Endodermal cell (in vitro differentiated cells): ENCODE measurements around the gene RNU4-1. TPM values are rescaled to one million over a fixed set of nuclear protein-coding genes. Genes with fewer than 3 reads are reported as not detected.
A peak's percentile ranks its signal among the peaks of the same experiment; 100 is the strongest.

Experiments used
- DNase-seq: peaks from one replicate; pipeline ENCODE4 v3.0.0-alpha.2; 2017
- H3K27ac ChIP-seq: 2 replicates; pipeline ENCODE4 v1.5.1; 2013; ENCODE audit warnings: mild to moderate bottlenecking, low read depth, low read length, moderate library complexity
- H3K27me3 ChIP-seq: 2 replicates; pipeline ENCODE4 v1.6.1; 2013; ENCODE audit warnings: mild to moderate bottlenecking, low read length, moderate library complexity; ENCODE audit not compliant: insufficient read depth, control insufficient read depth, poor library complexity, severe bottlenecking
- H3K36me3 ChIP-seq: 2 replicates; pipeline ENCODE4 v1.7.0; 2013; ENCODE audit warnings: mild to moderate bottlenecking, low read length, moderate library complexity; ENCODE audit not compliant: control insufficient read depth, insufficient read depth
- H3K4me1 ChIP-seq: one replicate; pipeline ENCODE4 v1.7.0; 2013; ENCODE audit warnings: low read length; ENCODE audit not compliant: control insufficient read depth, insufficient read depth
- H3K4me3 ChIP-seq: 2 replicates; pipeline ENCODE4 v1.5.1; 2013; ENCODE audit warnings: mild to moderate bottlenecking, low read length, moderate library complexity
- H3K9ac ChIP-seq: 2 replicates; pipeline ENCODE4 v1.6.1; 2013; ENCODE audit warnings: mild to moderate bottlenecking, low read length, moderate library complexity; ENCODE audit not compliant: poor library complexity, severe bottlenecking; ENCODE audit errors: extremely low read depth
- H3K9me3 ChIP-seq: 2 replicates; pipeline ENCODE4 v1.6.1; 2013; ENCODE audit warnings: mild to moderate bottlenecking, low read length, moderate library complexity; ENCODE audit not compliant: control insufficient read depth
- H3K27ac Mint-ChIP-seq: 2 replicates; pipeline ENCODE4 v1.8.0; 2020; ENCODE audit warnings: mixed read lengths
- H3K27me3 Mint-ChIP-seq: 2 replicates; pipeline ENCODE4 v1.8.0; 2021; ENCODE audit warnings: mild to moderate bottlenecking, mixed read lengths; ENCODE audit not compliant: insufficient read depth
- H3K36me3 Mint-ChIP-seq: 2 replicates; pipeline ENCODE4 v1.8.0; 2020; ENCODE audit warnings: low read depth, mixed read lengths
- H3K4me1 Mint-ChIP-seq: 2 replicates; pipeline ENCODE4 v1.8.0; 2020; ENCODE audit warnings: mixed read lengths
- H3K4me3 Mint-ChIP-seq: 2 replicates; pipeline ENCODE4 v1.8.0; 2020; ENCODE audit warnings: mild to moderate bottlenecking, moderate library complexity, mixed read lengths
- H3K9me3 Mint-ChIP-seq: 2 replicates; pipeline ENCODE4 v1.8.0; 2020; ENCODE audit warnings: mild to moderate bottlenecking, mixed read lengths
- WGBS, 2 experiments: methylation state at CpG; one replicate each; pipeline versions ENCODE4 v1.1.5 to v1.1.7; 2013; ENCODE audit warnings: missing lambda C conversion rate in 2 of 2, mixed read lengths in 1 of 2; ENCODE audit not compliant: insufficient coverage in 1 of 2, insufficient read length in 1 of 2; 5-methylcytosine and 5-hydroxymethylcytosine counted together
- total RNA-seq, 2 donors: library from RNA; stranded (reverse); fragmentation: NEBNext Ultra II Directional in 1 of 2; extraction: Animal tissue kit (Norgen Biotek cat#: 25700) in 1 of 2; gene quantifications; 2 replicates in 1 of 2; 3 replicates in 1 of 2; pipeline ENCODE4 v1.2.1, GENCODE V29; 2021
- TF ChIP-seq, protein P1 (sequence below): fragments of 200-600 bp; sonication (generic); conservative IDR thresholded peaks from 2 replicates; pipeline ENCODE4 v1.5.0; 2021; ENCODE audit warnings: antibody characterized with exemption, mild to moderate bottlenecking

The RNU4-1 gene
- total RNA-seq, 2 donors from 2014 or later: 4,032 to 4,837 TPM

- H3K9me3 Mint-ChIP-seq: no peaks in the 10 kb centered on the region
- Histone ChIP-seq H3K9me3 (no peaks in the 10 kb centered on the region), H3K9ac (peak overlapping the region; percentile 93), H3K4me1 (peaks cover 2% of the 10 kb centered on the region), H3K27me3 (no peaks in the 10 kb centered on the region), H3K4me3 (peak overlapping the region; percentile 49), H3K36me3 (no peaks in the 10 kb centered on the region), H3K27ac (peak overlapping the region; percentile 100)
- peaks cover 3% of the 10 kb centered on the region for H3K4me1 Mint-ChIP-seq
- DNase-seq: peak; percentile 86
- TF ChIP-seq, protein P1, sequence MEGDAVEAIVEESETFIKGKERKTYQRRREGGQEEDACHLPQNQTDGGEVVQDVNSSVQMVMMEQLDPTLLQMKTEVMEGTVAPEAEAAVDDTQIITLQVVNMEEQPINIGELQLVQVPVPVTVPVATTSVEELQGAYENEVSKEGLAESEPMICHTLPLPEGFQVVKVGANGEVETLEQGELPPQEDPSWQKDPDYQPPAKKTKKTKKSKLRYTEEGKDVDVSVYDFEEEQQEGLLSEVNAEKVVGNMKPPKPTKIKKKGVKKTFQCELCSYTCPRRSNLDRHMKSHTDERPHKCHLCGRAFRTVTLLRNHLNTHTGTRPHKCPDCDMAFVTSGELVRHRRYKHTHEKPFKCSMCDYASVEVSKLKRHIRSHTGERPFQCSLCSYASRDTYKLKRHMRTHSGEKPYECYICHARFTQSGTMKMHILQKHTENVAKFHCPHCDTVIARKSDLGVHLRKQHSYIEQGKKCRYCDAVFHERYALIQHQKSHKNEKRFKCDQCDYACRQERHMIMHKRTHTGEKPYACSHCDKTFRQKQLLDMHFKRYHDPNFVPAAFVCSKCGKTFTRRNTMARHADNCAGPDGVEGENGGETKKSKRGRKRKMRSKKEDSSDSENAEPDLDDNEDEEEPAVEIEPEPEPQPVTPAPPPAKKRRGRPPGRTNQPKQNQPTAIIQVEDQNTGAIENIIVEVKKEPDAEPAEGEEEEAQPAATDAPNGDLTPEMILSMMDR: no peak
- H3K27me3 Mint-ChIP-seq: peaks cover 2% of the 10 kb centered on the region
- H3K4me3 Mint-ChIP-seq: no peak overlapping the region
- no peaks in the 10 kb centered on the region for H3K36me3 Mint-ChIP-seq
- WGBS, 2 experiments: 59 to 62% methylated on average over 17 to 22 of the region's 22 CpGs
- H3K27ac Mint-ChIP-seq: no peak overlapping the region
Observed at GRCh38 chr12:120290609-120291305, 2.3 kb downstream of the RNU4-1 start.

- H3K36me3 ChIP-seq: no peaks in the 10 kb centered on the region
- Mint-ChIP-seq H3K27me3 (peaks cover 2% of the 10 kb centered on the region), H3K4me1 (peaks cover 3% of the 10 kb centered on the region), H3K36me3 (no peaks in the 10 kb centered on the region), H3K9me3 (no peaks in the 10 kb centered on the region), H3K4me3 (no peak overlapping the region), H3K27ac (no peak overlapping the region)
- 83 to 94% methylated on average over 8 to 11 of the region's 12 CpGs for WGBS, 2 experiments
- H3K27me3 ChIP-seq: no peaks in the 10 kb centered on the region
- DNase-seq: peak; percentile 35
- no peaks in the 10 kb centered on the region for H3K9me3 ChIP-seq
- no peak overlapping the region for H3K4me3 ChIP-seq
- no peak overlapping the region for H3K9ac ChIP-seq
- H3K4me1 ChIP-seq: no peaks in the 10 kb centered on the region
- TF ChIP-seq, protein P1: no peak
- no peak overlapping the region for H3K27ac ChIP-seq
Observed at GRCh38 chr12:120287491-120287890, 5.5 kb downstream of the RNU4-1 start.

DNA sequence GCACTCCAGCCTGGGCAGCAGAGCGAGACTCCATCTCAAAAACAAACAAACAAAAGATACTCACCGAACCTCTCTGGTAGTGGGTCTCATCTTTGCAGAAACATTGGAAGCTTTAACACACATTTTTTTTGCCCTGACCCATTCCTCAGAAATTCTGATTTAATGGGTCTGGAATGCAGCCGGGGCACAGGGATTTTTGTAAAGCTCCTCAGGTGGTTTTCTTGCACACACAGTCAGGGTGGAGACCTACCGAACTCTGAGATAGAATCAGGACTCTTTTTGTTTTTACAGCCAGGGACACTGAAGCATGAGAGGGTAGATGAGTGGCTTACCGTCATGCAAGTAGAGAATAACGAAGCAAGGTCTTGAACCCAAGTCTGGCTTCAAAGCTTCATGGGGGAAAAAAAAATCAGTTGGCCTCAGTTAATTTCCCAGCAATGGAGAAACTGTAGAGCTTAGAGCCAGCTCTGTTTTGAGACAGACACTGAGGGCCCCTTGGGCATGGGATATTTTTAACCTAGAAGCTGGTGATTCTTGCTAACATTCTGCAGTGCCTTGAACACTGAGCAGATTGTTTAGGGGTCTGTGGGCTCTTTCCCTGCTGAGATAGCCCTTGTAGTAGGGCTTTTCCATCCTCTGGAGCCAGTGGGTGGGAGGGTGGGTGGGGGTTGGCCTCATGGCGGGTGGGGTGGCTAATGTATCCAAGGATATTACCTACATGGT lies 6.1 kb downstream of the RNU4-1 start:
- Histone ChIP-seq H3K4me1 (no peaks in the 10 kb centered on the region), H3K27ac (no peak overlapping the region), H3K4me3 (no peak overlapping the region), H3K9me3 (no peaks in the 10 kb centered on the region), H3K9ac (no peak overlapping the region), H3K27me3 (no peaks in the 10 kb centered on the region), H3K36me3 (no peaks in the 10 kb centered on the region)
- TF ChIP-seq, protein P1: no peak
- H3K27me3 Mint-ChIP-seq: peaks cover 2% of the 10 kb centered on the region
- peak; percentile 56 for DNase-seq
- H3K9me3 Mint-ChIP-seq: no peaks in the 10 kb centered on the region
- no peaks in the 10 kb centered on the region for H3K36me3 Mint-ChIP-seq
- no peak overlapping the region for H3K4me3 Mint-ChIP-seq
- peaks cover 3% of the 10 kb centered on the region for H3K4me1 Mint-ChIP-seq
- H3K27ac Mint-ChIP-seq: no peak overlapping the region
- WGBS, 2 experiments: 81 to 89% methylated on average over 5 to 6 of the region's 7 CpGs
